Fibroblast of lung (primary cell): ENCODE results near the gene TIGD4. TPM values are rescaled to one million over a fixed set of nuclear protein-coding genes. Genes with fewer than 3 reads are reported as not detected.

Experiments
- DNase-seq, 2 donors: peaks; one replicate each; pipeline versions ENCODE4 v3.0.0 to v3.0.0-alpha.2; 2010; ENCODE audit warnings: low read depth in 2 of 2
- H2AFZ ChIP-seq: 2 replicates; pipeline ENCODE4 v1.5.1; 2012; ENCODE audit warnings: low read length, control low read depth, inconsistent platforms
- H3K27ac ChIP-seq: 2 replicates; pipeline ENCODE4 v1.5.1; 2011; ENCODE audit warnings: low read length, control low read depth; ENCODE audit not compliant: insufficient read depth
- H3K27me3 ChIP-seq: 2 replicates; pipeline ENCODE4 v1.5.1; 2011; ENCODE audit warnings: mild to moderate bottlenecking, low read length; ENCODE audit not compliant: control insufficient read depth, insufficient read depth
- H3K36me3 ChIP-seq: 2 replicates; pipeline ENCODE4 v1.5.1; 2011; ENCODE audit warnings: low read length; ENCODE audit not compliant: control insufficient read depth, insufficient read depth
- H3K4me1 ChIP-seq: 2 replicates; pipeline ENCODE4 v1.5.1; 2011; ENCODE audit warnings: low read length; ENCODE audit not compliant: control insufficient read depth, insufficient read depth; ENCODE audit errors: extremely low read depth
- H3K4me2 ChIP-seq: 2 replicates; pipeline ENCODE4 v1.5.1; 2011; ENCODE audit warnings: low read length, control low read depth; ENCODE audit not compliant: insufficient read depth; ENCODE audit errors: extremely low read depth
- H3K4me3 ChIP-seq, 4 experiments: fragments of 200-600 bp in 1 of 4; sonication (generic) in 1 of 4; replicated peaks in 1 of 4; 2 replicates each; pipeline ENCODE4 v1.5.1; 2011 to 2016; ENCODE audit warnings: low read length in 4 of 4, low read depth in 3 of 4, mild to moderate bottlenecking in 3 of 4, control low read depth in 2 of 4, inconsistent platforms in 1 of 4, mixed read lengths in 1 of 4; ENCODE audit not compliant: insufficient read depth in 1 of 4; ENCODE audit errors: control extremely low read depth in 1 of 4
- H3K79me2 ChIP-seq: 2 replicates; pipeline ENCODE4 v1.5.1; 2012; ENCODE audit warnings: mild to moderate bottlenecking, low read length, inconsistent platforms; ENCODE audit not compliant: control insufficient read depth, insufficient read depth
- H3K9ac ChIP-seq: 2 replicates; pipeline ENCODE4 v1.5.1; 2011; ENCODE audit warnings: mild to moderate bottlenecking, low read length, control low read depth; ENCODE audit not compliant: insufficient read depth
- H3K9me3 ChIP-seq: 2 replicates; pipeline ENCODE4 v1.5.1; 2012; ENCODE audit warnings: low read depth, low read length; ENCODE audit not compliant: control insufficient read depth, insufficient read depth
- H4K20me1 ChIP-seq: 2 replicates; pipeline ENCODE4 v1.5.1; 2011; ENCODE audit warnings: low read length; ENCODE audit not compliant: control insufficient read depth, insufficient read depth; ENCODE audit errors: extremely low read depth
- EZH2 ChIP-seq: IDR thresholded peaks from 2 replicates; pipeline ENCODE4 v1.5.1; 2012; ENCODE audit warnings: low read length, control low read depth, mild to moderate bottlenecking; ENCODE audit errors: missing control alignments
- polyA minus RNA-seq: library from RNA; depleted of rRNA, polyadenylated mRNA; stranded (reverse); fragments of >200 nt; gene quantifications from 2 replicates; pipeline ENCODE4 v1.2.3, GENCODE V29; 2011; ENCODE audit warnings: low replicate concordance
- polyA plus RNA-seq, 2 donors: library from polyadenylated mRNA; depleted of rRNA in 1 of 2; stranded (reverse) in 1 of 2; unstranded in 1 of 2; fragments of >200 nt; gene quantifications; 2 replicates each; pipeline ENCODE4 v1.2.1, GENCODE V29; 2011 to 2012; ENCODE audit warnings: missing spikeins in 1 of 2
- total RNA-seq: library from RNA; depleted of rRNA; stranded (reverse); fragments of >200 nt; gene quantifications from 2 replicates; pipeline ENCODE4 v1.2.1, GENCODE V29; 2014
- TF ChIP-seq, protein P1 (sequence below), 2 donors: IDR thresholded peaks in 1 of 2; conservative IDR thresholded peaks in 1 of 2; 1 replicate in 1 of 2; 2 replicates in 1 of 2; pipeline ENCODE4 v1.5.1; 2011 to 2012; ENCODE audit warnings: low read length in 2 of 2, control low read depth in 1 of 2, inconsistent platforms in 1 of 2, low read depth in 1 of 2, mild to moderate bottlenecking in 1 of 2

The TIGD4 gene
- total RNA-seq (under 0.01 TPM in 2 replicates), polyA plus RNA-seq (0.03 and 0.08 TPM in 2 replicates), polyA minus RNA-seq (not detected in 2 replicates)
- polyA plus RNA-seq (2012) = not detected in 2 replicates

DNA sequence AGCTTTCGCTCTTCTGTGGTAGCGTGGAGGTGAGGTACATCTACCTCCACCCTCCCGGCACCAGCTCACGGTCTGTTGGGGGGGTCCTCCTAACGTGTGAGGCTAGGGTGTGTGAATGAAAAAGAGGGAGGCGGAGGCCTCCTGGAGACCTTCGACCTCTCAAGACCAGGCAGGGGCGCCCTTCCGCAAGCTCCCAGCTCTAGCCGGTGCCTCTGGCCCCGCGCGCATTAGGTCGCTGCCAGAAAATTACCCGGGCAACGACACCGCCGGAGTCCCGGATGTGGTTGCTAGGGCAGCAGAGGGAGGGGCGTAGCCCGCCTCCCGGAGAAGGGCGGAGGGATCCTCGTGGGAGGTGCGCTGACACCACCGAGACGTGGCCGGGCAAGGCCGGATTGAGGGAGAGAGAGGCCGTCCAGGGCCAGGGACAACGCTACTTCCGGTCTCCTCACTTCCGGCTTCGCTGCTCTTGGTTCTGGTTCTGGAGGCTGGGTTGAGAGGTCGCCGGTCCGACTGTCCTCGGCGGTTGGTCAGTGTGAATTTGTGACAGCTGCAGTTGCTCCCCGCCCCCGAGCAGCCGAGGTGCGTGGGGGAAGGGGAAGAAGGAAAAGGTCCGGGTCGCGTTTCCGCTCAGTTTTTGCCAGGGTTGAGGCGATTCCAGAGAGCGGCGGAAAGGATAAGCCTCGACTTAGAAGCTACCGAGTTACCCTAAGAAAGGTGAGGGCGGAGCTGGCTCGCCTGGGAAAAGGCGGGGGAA is at the start of gene TIGD4, which contains the start of gene ARFIP1:
TIGD4 (minus strand) TSS at position 218 of the 754 bp plus-strand sequence. CDS start 8,726 bp downstream, outside the sequence.
ARFIP1 (plus strand) TSS at position 442 of the 754 bp plus-strand sequence. CDS start 49,680 bp downstream, outside the sequence.
- no peak for TF ChIP-seq EZH2
- TF ChIP-seq, protein P1, sequence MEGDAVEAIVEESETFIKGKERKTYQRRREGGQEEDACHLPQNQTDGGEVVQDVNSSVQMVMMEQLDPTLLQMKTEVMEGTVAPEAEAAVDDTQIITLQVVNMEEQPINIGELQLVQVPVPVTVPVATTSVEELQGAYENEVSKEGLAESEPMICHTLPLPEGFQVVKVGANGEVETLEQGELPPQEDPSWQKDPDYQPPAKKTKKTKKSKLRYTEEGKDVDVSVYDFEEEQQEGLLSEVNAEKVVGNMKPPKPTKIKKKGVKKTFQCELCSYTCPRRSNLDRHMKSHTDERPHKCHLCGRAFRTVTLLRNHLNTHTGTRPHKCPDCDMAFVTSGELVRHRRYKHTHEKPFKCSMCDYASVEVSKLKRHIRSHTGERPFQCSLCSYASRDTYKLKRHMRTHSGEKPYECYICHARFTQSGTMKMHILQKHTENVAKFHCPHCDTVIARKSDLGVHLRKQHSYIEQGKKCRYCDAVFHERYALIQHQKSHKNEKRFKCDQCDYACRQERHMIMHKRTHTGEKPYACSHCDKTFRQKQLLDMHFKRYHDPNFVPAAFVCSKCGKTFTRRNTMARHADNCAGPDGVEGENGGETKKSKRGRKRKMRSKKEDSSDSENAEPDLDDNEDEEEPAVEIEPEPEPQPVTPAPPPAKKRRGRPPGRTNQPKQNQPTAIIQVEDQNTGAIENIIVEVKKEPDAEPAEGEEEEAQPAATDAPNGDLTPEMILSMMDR (conservative IDR thresholded peaks at IDR 0.05 in 1 of 2, IDR thresholded peaks at IDR 0.05 in 1 of 2; ENCODE audit: low read depth in 1 of 2, low read length in 2 of 2) = peak; percentile 20 to 27
- no peaks in the 10 kb centered on the region for H3K27me3 ChIP-seq
- H3K9ac ChIP-seq = peak within 1 kb of the TSS; percentile 88
- H3K9me3 ChIP-seq = no peaks in the 10 kb centered on the region
- no peaks in the 10 kb centered on the region for H4K20me1 ChIP-seq
- peak within 1 kb of the TSS; percentile 94 for H3K4me2 ChIP-seq
- peak within 1 kb of the TSS; percentile 80 to 96 (median 93) for H3K4me3 ChIP-seq
- H3K27ac ChIP-seq = peak within 1 kb of the TSS; percentile 94
- no peaks in the 10 kb centered on the region for H3K36me3 ChIP-seq
- DNase-seq = peak; percentile 96 to 97
- peak within 1 kb of the TSS; percentile 88 for H2AFZ ChIP-seq
- H3K79me2 ChIP-seq = peaks cover 42% of the 10 kb centered on the region
- peaks cover 2% of the 10 kb centered on the region for H3K4me1 ChIP-seq

DNA sequence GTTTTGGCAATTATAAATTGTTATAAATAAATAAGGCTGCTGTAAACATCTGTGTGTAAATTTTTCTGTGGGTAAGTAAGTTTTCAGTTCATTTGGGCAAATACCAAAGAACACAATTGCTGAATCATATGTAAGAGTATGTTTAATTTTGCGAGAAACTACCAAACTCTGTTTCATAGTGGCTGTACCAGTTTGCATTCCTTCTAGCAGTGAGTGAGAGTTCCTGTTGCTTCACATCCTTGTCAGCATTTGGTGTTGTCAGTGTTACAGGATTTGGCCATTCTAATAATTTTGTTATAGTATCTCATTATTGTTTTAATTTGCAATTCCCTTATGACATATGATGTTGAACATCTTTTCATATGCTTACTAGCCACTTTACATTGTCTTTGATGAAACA is 48.6 kb upstream of the TIGD4 start:
- H3K4me2 ChIP-seq = no peak overlapping the region
- no peaks in the 10 kb centered on the region for H3K79me2 ChIP-seq
- no peaks in the 10 kb centered on the region for H3K4me1 ChIP-seq
- no peaks in the 10 kb centered on the region for H3K9me3 ChIP-seq
- H3K27ac ChIP-seq = no peak overlapping the region
- no peak overlapping the region for H3K9ac ChIP-seq
- no peaks in the 10 kb centered on the region for H3K36me3 ChIP-seq
- peak in 1 of 2 donors; percentile 11 for DNase-seq
- H4K20me1 ChIP-seq = no peaks in the 10 kb centered on the region
- no peak overlapping the region for H3K4me3 ChIP-seq
- no peak for TF ChIP-seq EZH2
- TF ChIP-seq, protein P1 (conservative IDR thresholded peaks at IDR 0.05 in 1 of 2, IDR thresholded peaks at IDR 0.05 in 1 of 2; ENCODE audit: low read depth in 1 of 2, low read length in 2 of 2) = no peak
- no peaks in the 10 kb centered on the region for H3K27me3 ChIP-seq
- no peak overlapping the region for H2AFZ ChIP-seq

DNA sequence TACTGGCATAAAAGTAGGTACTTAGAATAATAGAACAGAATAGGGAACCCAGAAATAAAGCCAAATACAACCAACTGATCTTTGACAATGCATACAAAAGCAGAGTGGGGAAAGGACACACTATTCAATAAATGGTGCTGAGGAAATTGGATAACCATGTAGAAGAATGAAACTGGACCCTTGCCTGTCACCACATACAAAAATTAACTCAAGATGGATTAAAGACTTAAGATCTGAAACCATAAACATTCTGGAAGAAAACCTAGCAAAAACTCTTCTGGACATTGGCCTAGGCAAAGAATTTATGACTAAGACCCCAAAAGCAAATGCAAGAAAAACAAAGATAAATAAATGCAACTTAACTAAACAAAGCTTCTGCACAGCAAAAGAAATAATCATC is 45.8 kb upstream of the TIGD4 start:
- Histone ChIP-seq H3K9me3 (no peaks in the 10 kb centered on the region), H4K20me1 (no peaks in the 10 kb centered on the region), H3K27ac (no peak overlapping the region), H3K79me2 (no peaks in the 10 kb centered on the region), H2AFZ (no peak overlapping the region), H3K9ac (no peak overlapping the region), H3K27me3 (no peaks in the 10 kb centered on the region), H3K4me1 (no peaks in the 10 kb centered on the region), H3K36me3 (no peaks in the 10 kb centered on the region), H3K4me3 (no peak overlapping the region), H3K4me2 (no peak overlapping the region)
- no peak for DNase-seq
- TF ChIP-seq, protein P1 (conservative IDR thresholded peaks at IDR 0.05 in 1 of 2, IDR thresholded peaks at IDR 0.05 in 1 of 2; ENCODE audit: low read depth in 1 of 2, low read length in 2 of 2) = no peak
- TF ChIP-seq EZH2 = no peak
